IMR-90 (cell line): ENCODE data around the gene HERPUD1. TPM values are rescaled to one million over a fixed set of nuclear protein-coding genes. Genes with fewer than 3 reads are reported as not detected.

Experiments used
- ATAC-seq: fragments of 200-7000 bp; cut with Tn5 transposase; 2 replicates; pipeline ENCODE4 v1.9.1; 2020; ENCODE audit warnings: low read depth, mild to moderate bottlenecking, moderate library complexity
- BruUV-seq: library from RNA; stranded (reverse); fragments of 400-500 nt; replicated peaks from 2 replicates; lab custom pipeline; 2021; lab: Mats Ljungman, UMichigan
- CTCF ChIA-PET: fragments of 300-600 bp; formaldehyde crosslinking; extraction: SDS; loops from one replicate; lab custom pipeline; 2021; ENCODE audit warnings: antibody characterized with exemption; lab: Yijun Ruan, JAX
- POLR2A ChIA-PET: fragments of 300-600 bp; sonication (Branson Sonifier 250); formaldehyde crosslinking; loops from one replicate; lab custom pipeline; 2022; ENCODE audit warnings: antibody characterized with exemption; ENCODE audit not compliant: unreplicated experiment; lab: Charles Lee
- DNase-seq: peaks from one replicate; pipeline ENCODE4 v3.0.0; 2013
- H2AFZ ChIP-seq: replicated peaks from 2 replicates; pipeline ENCODE3; 2013; ENCODE audit warnings: low read length, mild to moderate bottlenecking; ENCODE audit not compliant: poor library complexity
- H2AK5ac ChIP-seq: 2 replicates; pipeline ENCODE4 v1.6.1; 2013; ENCODE audit warnings: low read depth, low read length, inconsistent platforms
- H2AK9ac ChIP-seq: replicated peaks from 2 replicates; pipeline ENCODE3; 2013; ENCODE audit warnings: mild to moderate bottlenecking, low read depth, low read length, moderate library complexity; ENCODE audit not compliant: poor library complexity
- H2BK120ac ChIP-seq: 2 replicates; pipeline ENCODE4 v1.6.1; 2013; ENCODE audit warnings: low read depth, low read length, inconsistent platforms
- H2BK15ac ChIP-seq: 3 replicates; pipeline ENCODE4 v1.6.1; 2013; ENCODE audit warnings: low read depth, low read length, inconsistent platforms
- H2BK20ac ChIP-seq: 2 replicates; pipeline ENCODE4 v1.6.1; 2013; ENCODE audit warnings: low read depth, mild to moderate bottlenecking, inconsistent platforms, low read length, moderate library complexity
- H2BK5ac ChIP-seq: 2 replicates; pipeline ENCODE4 v1.6.1; 2013; ENCODE audit warnings: mild to moderate bottlenecking, low read depth, low read length, inconsistent platforms; ENCODE audit not compliant: poor library complexity, severe bottlenecking
- H3K14ac ChIP-seq: replicated peaks from 2 replicates; pipeline ENCODE4 v1.6.1; 2013; ENCODE audit warnings: low read depth, low read length, inconsistent platforms
- H3K18ac ChIP-seq: 2 replicates; pipeline ENCODE4 v1.6.1; 2013; ENCODE audit warnings: low read depth, low read length, control low read depth
- H3K23ac ChIP-seq: 2 replicates; pipeline ENCODE4 v1.6.1; 2013; ENCODE audit warnings: low read depth, low read length, inconsistent platforms
- H3K27ac ChIP-seq: 2 replicates; pipeline ENCODE4 v1.5.1; 2013; ENCODE audit warnings: mild to moderate bottlenecking, control low read depth, low read length; ENCODE audit not compliant: insufficient read depth
- H3K27me3 ChIP-seq: 2 replicates; pipeline ENCODE4 v1.6.1; 2013; ENCODE audit warnings: low read length; ENCODE audit not compliant: control insufficient read depth, insufficient read depth
- H3K36me3 ChIP-seq: 2 replicates; pipeline ENCODE4 v1.6.1; 2013; ENCODE audit warnings: low read length, mixed read lengths; ENCODE audit not compliant: control insufficient read depth, insufficient read depth
- H3K4ac ChIP-seq: 2 replicates; pipeline ENCODE4 v1.6.1; 2013; ENCODE audit warnings: low read depth, low read length, inconsistent platforms
- H3K4me1 ChIP-seq: 2 replicates; pipeline ENCODE4 v1.6.1; 2013; ENCODE audit warnings: low read length, mixed read lengths; ENCODE audit not compliant: control insufficient read depth, insufficient read depth
- H3K4me2 ChIP-seq: 2 replicates; pipeline ENCODE4 v1.6.1; 2013; ENCODE audit warnings: low read depth, mild to moderate bottlenecking, control low read depth, low read length, moderate library complexity
- H3K4me3 ChIP-seq: 2 replicates; pipeline ENCODE4 v1.5.1; 2013; ENCODE audit warnings: low read depth, mild to moderate bottlenecking, control low read depth, low read length, moderate library complexity; ENCODE audit not compliant: insufficient read depth
- H3K56ac ChIP-seq: 2 replicates; pipeline ENCODE4 v1.6.1; 2013; ENCODE audit warnings: low read length, inconsistent platforms; ENCODE audit not compliant: insufficient read depth; ENCODE audit errors: extremely low read depth
- H3K79me1 ChIP-seq, 2 experiments: 2 replicates each; pipeline ENCODE4 v1.6.1; 2013; ENCODE audit warnings: low read length in 2 of 2, inconsistent platforms in 1 of 2, low read depth in 1 of 2
- H3K9ac ChIP-seq: 2 replicates; pipeline ENCODE4 v1.6.1; 2013; ENCODE audit warnings: low read depth, low read length, control low read depth
- H3K9me1 ChIP-seq: 2 replicates; pipeline ENCODE4 v1.6.1; 2013; ENCODE audit warnings: low read length, inconsistent platforms; ENCODE audit not compliant: insufficient read depth
- H3K9me3 ChIP-seq: 2 replicates; pipeline ENCODE4 v1.6.1; 2013; ENCODE audit warnings: low read length; ENCODE audit not compliant: control insufficient read depth, insufficient read depth
- H4K20me1 ChIP-seq: 2 replicates; pipeline ENCODE4 v1.6.1; 2013; ENCODE audit warnings: low read length, inconsistent platforms; ENCODE audit not compliant: insufficient read depth
- H4K5ac ChIP-seq: 2 replicates; pipeline ENCODE4 v1.6.1; 2013; ENCODE audit warnings: mild to moderate bottlenecking, low read depth, low read length, control low read depth
- H4K8ac ChIP-seq, 2 experiments: 2 replicates each; pipeline ENCODE4 v1.6.1; 2013; ENCODE audit warnings: low read depth in 2 of 2, low read length in 2 of 2, control low read depth in 1 of 2, inconsistent platforms in 1 of 2
- H4K91ac ChIP-seq: 2 replicates; pipeline ENCODE4 v1.6.1; 2013; ENCODE audit warnings: low read depth, low read length, inconsistent platforms; ENCODE audit not compliant: insufficient read depth
- BHLHE40 ChIP-seq: fragments of 150-350 bp; IDR thresholded peaks from 2 replicates; pipeline ENCODE4 v1.6.1; 2016; ENCODE audit warnings: mild to moderate bottlenecking, low read depth, low read length
- CEBPB ChIP-seq: IDR thresholded peaks from 2 replicates; pipeline ENCODE4 v1.6.1; 2012; ENCODE audit warnings: low read depth, low read length, improper control_type of control experiment
- CHD1 ChIP-seq: IDR thresholded peaks from 2 replicates; pipeline ENCODE4 v1.6.1; 2012; ENCODE audit warnings: low read depth, low read length, improper control_type of control experiment
- CTCF ChIP-seq: conservative IDR thresholded peaks from 2 replicates; pipeline ENCODE4 v1.5.1; 2012; ENCODE audit warnings: mild to moderate bottlenecking, low read depth, low read length, improper control_type of control experiment
- ELK1 ChIP-seq: fragments of 150-350 bp; IDR thresholded peaks from 2 replicates; pipeline ENCODE4 v1.6.1; 2016; ENCODE audit warnings: low read depth, mild to moderate bottlenecking, low read length, moderate library complexity, borderline replicate concordance
- FOS ChIP-seq: fragments of 150-350 bp; IDR thresholded peaks from 2 replicates; pipeline ENCODE4 v1.6.1; 2016; ENCODE audit warnings: low read depth, low read length
- MAFK ChIP-seq: IDR thresholded peaks from 2 replicates; pipeline ENCODE4 v1.6.1; 2012; ENCODE audit warnings: low read depth, low read length, improper control_type of control experiment
- MAZ ChIP-seq: IDR thresholded peaks from 2 replicates; pipeline ENCODE4 v1.6.1; 2012; ENCODE audit warnings: low read depth, mild to moderate bottlenecking, low read length, improper control_type of control experiment, moderate library complexity, borderline replicate concordance
- MXI1 ChIP-seq: IDR thresholded peaks from 2 replicates; pipeline ENCODE4 v1.6.1; 2012; ENCODE audit warnings: low read depth, mild to moderate bottlenecking, low read length, moderate library complexity, borderline replicate concordance
- NFE2L2 ChIP-seq: fragments of 150-350 bp; IDR thresholded peaks from 2 replicates; pipeline ENCODE4 v1.6.1; 2016; ENCODE audit warnings: low read depth, mild to moderate bottlenecking, low read length
- POLR2A ChIP-seq: IDR thresholded peaks from 2 replicates; pipeline ENCODE4 v1.6.1; 2012; ENCODE audit warnings: mild to moderate bottlenecking, low read depth, low read length
- RAD21 ChIP-seq: IDR thresholded peaks from 2 replicates; pipeline ENCODE4 v1.6.1; 2012; ENCODE audit warnings: low read length, improper control_type of control experiment
- RCOR1 ChIP-seq: IDR thresholded peaks from 2 replicates; pipeline ENCODE4 v1.6.1; 2012; ENCODE audit warnings: mild to moderate bottlenecking, low read length, improper control_type of control experiment; ENCODE audit not compliant: insufficient replicate concordance
- RFX5 ChIP-seq: IDR thresholded peaks from 2 replicates; pipeline ENCODE4 v1.8.0; 2012; ENCODE audit warnings: low read depth, mild to moderate bottlenecking, low read length, moderate library complexity
- SMC3 ChIP-seq: fragments of 150-350 bp; IDR thresholded peaks from 2 replicates; pipeline ENCODE4 v1.6.1; 2016; ENCODE audit warnings: low read depth, mild to moderate bottlenecking, antibody characterized with exemption, low read length, moderate library complexity
- USF2 ChIP-seq: fragments of 150-350 bp; IDR thresholded peaks from 2 replicates; pipeline ENCODE4 v1.6.1; 2017; ENCODE audit warnings: mild to moderate bottlenecking, antibody characterized with exemption, low read length, low read depth
- WGBS, 2 experiments: methylation state at CpG; one replicate each; pipeline versions ENCODE4 v1.1.5 to v1.1.7; 2013; ENCODE audit warnings: missing lambda C conversion rate in 2 of 2; ENCODE audit not compliant: insufficient read length in 1 of 2; ENCODE audit errors: extremely low coverage in 2 of 2; 5-methylcytosine and 5-hydroxymethylcytosine counted together
- dilution Hi-C: fragments of 300-500 bp; cut with HindIII; formaldehyde crosslinking; loops from one replicate; pipeline ENCODE4 v1.14.3; 2018; ENCODE audit warnings: low sequenced_read_pairs; ENCODE audit not compliant: unreplicated experiment
- in situ Hi-C: fragments of 300-500 bp; cut with MboI; formaldehyde crosslinking; loops from 3 replicates; pipeline ENCODE4 v1.14.3; 2019; ENCODE audit warnings: low sequenced_read_pairs, inconsistent platforms, mixed read lengths
- intact Hi-C: fragments of 100-400 bp; cut with micrococcal nuclease; formaldehyde crosslinking; loops from 2 replicates; pipeline ENCODE4 v1.10.0; 2022
- polyA plus RNA-seq, 3 experiments: library from polyadenylated mRNA; depleted of rRNA; stranded (reverse); fragments of >200 nt; gene quantifications; 2 replicates each; pipeline ENCODE4 v1.2.3, GENCODE V29; 2012; ENCODE audit warnings: low replicate concordance in 1 of 3
- total RNA-seq: library from RNA; depleted of rRNA; stranded (reverse); fragments of >200 nt; gene quantifications from 2 replicates; pipeline ENCODE4 v1.2.3, GENCODE V29; 2012

Gene HERPUD1
- total and polyA plus RNA-seq, 2 of the 4 experiments (the other 2 are of a cell fraction): 130 to 148 TPM

- Histone ChIP-seq H3K56ac (no peak overlapping the region), H3K4me3 (no peak overlapping the region), H3K4me1 (peaks cover 2% of the 10 kb centered on the region; the same call in 1 of the 2 replicates), H2AK5ac (no peak overlapping the region), H3K27me3 (peaks cover 5% of the 10 kb centered on the region; the same call in 1 of the 2 replicates), H3K9me1 (no peaks in the 10 kb centered on the region; the same call in 1 of the 2 replicates), H3K18ac (no peak overlapping the region), H2BK20ac (no peak overlapping the region), H3K9me3 (no peaks in the 10 kb centered on the region), H4K20me1 (no peaks in the 10 kb centered on the region), H3K27ac (no peak overlapping the region), H2BK120ac (no peak overlapping the region), H3K9ac (no peak overlapping the region), H2BK15ac (no peak overlapping the region), H4K5ac (no peak overlapping the region), H2AFZ (peak overlapping the region; percentile 23), H4K91ac (no peak overlapping the region), H3K23ac (no peak overlapping the region), H3K4ac (no peak overlapping the region), H3K79me1 (no peaks in the 10 kb centered on the region), H3K4me2 (no peak overlapping the region), H2AK9ac (no peak overlapping the region), H3K14ac (no peak overlapping the region), H4K8ac (no peak overlapping the region), H2BK5ac (no peak overlapping the region), H3K36me3 (no peaks in the 10 kb centered on the region)
- in situ Hi-C loops: no loop called here
- 69% methylated on average over 2 of the region's 9 CpGs; no CpG with 5 or more reads in 1 of the 2 experiments for WGBS, 2 experiments
- ChIA-PET POLR2A (no interaction called here), CTCF (interaction anchor here (0.9 kb wide), 1 partner anchor 8 kb away, joined by 3 read pairs; no protein-coding TSS in a partner anchor)
- ATAC-seq (no peak), DNase-seq (no peak)
- intact Hi-C loops: no loop called here
- TF ChIP-seq RAD21: no peak
- no peak for TF ChIP-seq SMC3
- TF ChIP-seq RFX5: no peak
- no peak for TF ChIP-seq CEBPB
- no peak for TF ChIP-seq MAZ
- no peak for TF ChIP-seq USF2
- no peak for TF ChIP-seq MAFK
- no peak for TF ChIP-seq RCOR1
- TF ChIP-seq NFE2L2: no peak
- TF ChIP-seq CHD1: no peak
- no peak for TF ChIP-seq POLR2A
- TF ChIP-seq MXI1: no peak
- TF ChIP-seq ELK1: no peak
- TF ChIP-seq BHLHE40: no peak
- no peak for TF ChIP-seq FOS
- no peak for TF ChIP-seq CTCF
- BruUV-seq: no TSS peak
- dilution Hi-C loops: no loop called here
Measured at GRCh38 chr16:56973294-56973689, 41.4 kb downstream of the HERPUD1 start.
